HG03135 (cell line): Measurements from ENCODE around the gene PUM1.
"Not testable (repeated sequence)": the region's sequence is repeated elsewhere in the genome, so short reads cannot be mapped to it uniquely, and the experiment has no call there.

Experiments
- ATAC-seq: cut with Tn5 transposase; IDR thresholded peaks from one replicate; pipeline ENCODE4 v1.9.1; 2021; ENCODE audit warnings: mild to moderate bottlenecking, moderate library complexity; ENCODE audit not compliant: unreplicated experiment

The PUM1 gene

GRCh38 chr1:31063631-31064030, 1.9 kb downstream of the PUM1 start:
- no peak for ATAC-seq

DNA sequence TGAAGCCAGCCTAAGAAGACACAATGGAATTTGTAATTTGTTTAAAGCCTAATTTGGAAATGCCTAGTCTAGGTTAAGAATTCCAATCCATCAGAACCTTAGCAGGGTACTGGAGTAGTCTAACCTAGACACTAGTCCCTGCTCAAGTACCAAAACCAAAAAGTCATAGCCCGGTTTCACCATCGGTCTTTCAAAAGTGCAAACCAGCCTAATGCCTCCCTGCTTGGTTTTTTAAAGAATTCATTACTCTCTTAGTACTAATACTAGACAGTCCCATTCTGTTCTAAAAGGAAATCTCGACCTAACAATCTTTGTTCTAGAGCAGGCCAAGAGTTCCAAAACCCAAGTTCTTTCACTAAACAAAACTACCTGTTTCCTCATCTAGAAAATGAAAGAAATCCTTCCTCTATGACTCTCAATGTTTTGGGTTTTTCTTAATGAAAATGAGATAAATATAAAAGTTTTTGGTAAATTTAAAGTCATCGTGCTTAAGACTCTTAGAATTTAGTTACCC, 2.6 kb downstream of the PUM1 start:
- ATAC-seq = no peak

DNA sequence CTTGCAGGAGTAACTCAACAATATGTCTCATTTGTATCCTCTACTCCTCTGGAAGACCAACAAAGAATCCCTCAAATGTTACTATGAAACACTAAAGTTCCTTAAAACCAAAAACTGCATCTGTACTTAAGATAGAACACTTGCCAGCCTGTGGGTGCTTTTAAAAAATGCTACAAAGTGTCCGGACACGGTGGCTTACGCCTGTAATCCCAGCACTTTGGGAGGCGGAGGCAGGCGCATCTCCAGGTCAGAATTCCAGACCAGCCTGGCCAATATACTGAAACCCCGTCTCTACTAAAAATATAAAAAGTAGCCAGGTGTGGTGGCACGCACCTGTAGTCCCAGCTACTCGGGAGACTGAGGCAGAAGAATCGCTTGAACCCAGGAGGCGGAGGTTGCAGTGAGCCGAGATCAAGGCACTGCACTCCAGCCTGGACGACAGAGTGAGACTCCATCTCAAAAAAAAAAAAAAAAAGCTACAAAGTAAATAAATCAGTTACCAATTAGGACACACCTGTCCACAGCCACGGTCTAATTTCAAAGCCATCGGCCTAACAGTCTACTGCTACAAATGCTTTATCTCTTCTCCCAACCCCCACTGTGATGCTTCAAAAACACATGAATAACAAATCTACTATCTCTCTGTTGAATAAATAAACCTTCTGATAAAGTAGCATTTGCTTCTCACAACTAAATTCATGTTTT, 3.2 kb downstream of the PUM1 start:
- not testable (repeated sequence) for ATAC-seq

- no peak for ATAC-seq
These were observed 7.5 kb downstream of the PUM1 start for GRCh38 chr1:31058012-31058411.

DNA sequence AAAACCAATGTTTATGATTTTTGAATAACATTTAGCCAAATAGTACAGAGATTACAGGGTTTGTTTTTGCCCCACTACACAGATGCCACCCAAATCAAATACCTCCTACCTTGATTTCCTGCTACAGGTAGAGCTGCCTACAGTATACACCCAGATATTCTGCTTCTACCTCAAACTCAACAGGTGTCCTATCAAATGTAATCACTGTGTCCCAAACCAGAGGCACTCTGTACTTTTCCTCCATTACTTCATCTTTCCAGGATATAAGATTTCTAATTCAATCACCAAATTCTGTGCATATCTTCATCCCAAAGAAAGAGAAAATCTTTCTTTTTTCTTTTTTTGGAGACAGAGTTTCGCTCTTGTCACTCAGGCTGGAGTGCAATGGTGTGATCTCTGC, 9.6 kb downstream of the PUM1 start:
- no peak for ATAC-seq

GRCh38 chr1:31055501-31055900, 10.0 kb downstream of the PUM1 start:
- ATAC-seq = no peak

- no peak for ATAC-seq
These were observed 10.5 kb downstream of the PUM1 start for GRCh38 chr1:31054958-31055481.

- no peak for ATAC-seq
These were observed 11.2 kb downstream of the PUM1 start for GRCh38 chr1:31054349-31054748.

DNA sequence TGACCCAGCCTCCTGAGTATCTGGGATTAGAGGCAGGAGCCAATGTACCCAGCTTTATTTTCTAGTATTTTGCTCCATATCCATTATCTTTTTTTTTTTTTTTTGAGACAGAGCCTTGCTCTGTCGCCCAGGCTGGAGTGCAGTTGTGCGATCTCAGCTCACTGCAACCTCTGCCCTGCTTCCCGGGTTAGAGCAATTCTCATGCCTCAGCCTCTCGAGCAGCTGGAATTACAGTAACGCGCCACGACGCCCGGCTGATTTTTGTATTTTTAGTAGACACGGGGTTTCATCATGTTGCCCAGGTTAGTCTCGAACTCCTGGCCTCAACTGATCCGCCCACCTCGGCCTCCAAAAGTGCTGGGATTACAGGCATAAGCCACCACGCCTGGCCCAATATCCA, 12.9 kb downstream of the PUM1 start:
- not testable (repeated sequence) for ATAC-seq

GRCh38 chr1:31051611-31052010, 13.9 kb downstream of the PUM1 start:
- no peak for ATAC-seq

DNA sequence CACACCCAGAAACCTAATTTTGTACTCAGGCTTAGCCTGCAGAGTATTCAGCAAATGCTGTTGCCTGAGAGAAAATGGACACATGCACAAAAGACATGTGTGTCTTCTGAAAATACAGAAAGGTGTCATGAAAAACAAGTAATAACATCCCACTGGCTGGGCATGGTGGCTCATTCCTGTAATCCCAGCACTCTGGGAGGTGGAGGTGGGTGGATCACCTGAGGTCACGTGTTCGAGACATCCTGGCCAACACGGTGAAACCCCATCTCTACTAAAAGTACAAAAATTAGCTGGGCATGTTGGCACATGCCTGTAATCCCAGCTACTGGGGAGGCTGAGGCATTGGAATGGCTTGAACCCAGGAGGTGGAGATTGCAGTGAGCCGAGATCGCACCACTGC, 18.0 kb downstream of the PUM1 start:
- not testable (repeated sequence) for ATAC-seq

DNA sequence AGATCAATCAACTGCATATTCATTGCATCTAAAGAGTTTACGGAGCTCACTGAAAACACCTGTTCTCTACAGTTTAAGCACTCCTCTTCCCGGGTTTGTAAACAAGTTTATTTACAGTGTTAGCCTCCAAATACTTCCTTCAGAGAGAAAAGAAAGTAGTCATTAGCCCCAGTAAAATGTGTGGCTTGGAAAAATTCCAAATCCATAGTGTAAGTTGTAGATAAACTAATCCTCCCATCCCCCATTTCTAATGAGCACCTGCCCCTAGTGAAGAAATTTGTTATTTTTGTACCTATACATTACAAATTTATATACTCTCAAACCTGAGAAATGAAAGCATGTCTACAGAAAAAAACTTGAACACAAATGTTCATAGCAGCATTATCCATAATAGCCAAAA, 21.9 kb downstream of the PUM1 start:
- no peak for ATAC-seq

DNA sequence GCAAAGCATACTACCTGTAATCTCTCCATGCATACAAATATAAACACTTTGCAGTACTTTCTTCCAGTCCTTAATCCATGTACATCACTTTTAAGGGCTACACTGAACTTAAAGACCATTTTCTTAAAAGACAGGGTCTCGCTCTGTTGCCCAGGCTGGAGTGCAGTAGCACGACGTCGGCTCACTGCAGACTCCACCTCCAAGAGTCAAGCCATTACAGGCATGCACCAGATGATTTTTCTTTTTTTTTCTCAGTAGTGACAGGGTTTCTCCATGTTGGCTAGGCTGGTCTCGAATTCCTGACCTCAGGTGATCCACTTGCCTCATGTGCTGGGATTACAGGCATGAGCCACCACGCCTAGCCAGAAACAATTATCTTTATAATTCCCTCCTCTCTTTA, 22.9 kb downstream of the PUM1 start:
- no peak for ATAC-seq

- ATAC-seq = no peak
These were observed 24.0 kb downstream of the PUM1 start for GRCh38 chr1:31041529-31041928.

DNA sequence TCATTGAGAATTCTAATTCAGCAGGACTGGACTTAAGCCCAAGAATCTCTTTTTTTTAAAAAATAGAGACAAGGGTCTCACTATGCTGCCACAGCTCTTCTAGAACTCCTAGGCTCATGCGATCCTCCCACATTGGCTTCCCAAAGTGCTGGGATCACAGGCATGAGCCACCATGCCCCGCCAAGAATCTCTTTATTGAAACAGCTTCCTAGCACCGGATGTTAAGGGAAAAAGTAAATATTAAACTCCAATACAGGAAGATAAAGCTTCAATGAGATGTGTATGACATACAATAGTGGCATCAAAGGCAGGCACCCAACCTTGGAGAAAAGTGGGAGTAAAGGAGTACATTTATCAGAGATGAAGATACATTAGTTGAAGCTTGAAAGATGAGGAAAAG, 25.5 kb downstream of the PUM1 start:
- no peak for ATAC-seq

- not testable (repeated sequence) for ATAC-seq
These were observed 26.6 kb downstream of the PUM1 start for GRCh38 chr1:31038935-31039334.

GRCh38 chr1:31038360-31038759, 27.2 kb downstream of the PUM1 start:
- no peak for ATAC-seq

DNA sequence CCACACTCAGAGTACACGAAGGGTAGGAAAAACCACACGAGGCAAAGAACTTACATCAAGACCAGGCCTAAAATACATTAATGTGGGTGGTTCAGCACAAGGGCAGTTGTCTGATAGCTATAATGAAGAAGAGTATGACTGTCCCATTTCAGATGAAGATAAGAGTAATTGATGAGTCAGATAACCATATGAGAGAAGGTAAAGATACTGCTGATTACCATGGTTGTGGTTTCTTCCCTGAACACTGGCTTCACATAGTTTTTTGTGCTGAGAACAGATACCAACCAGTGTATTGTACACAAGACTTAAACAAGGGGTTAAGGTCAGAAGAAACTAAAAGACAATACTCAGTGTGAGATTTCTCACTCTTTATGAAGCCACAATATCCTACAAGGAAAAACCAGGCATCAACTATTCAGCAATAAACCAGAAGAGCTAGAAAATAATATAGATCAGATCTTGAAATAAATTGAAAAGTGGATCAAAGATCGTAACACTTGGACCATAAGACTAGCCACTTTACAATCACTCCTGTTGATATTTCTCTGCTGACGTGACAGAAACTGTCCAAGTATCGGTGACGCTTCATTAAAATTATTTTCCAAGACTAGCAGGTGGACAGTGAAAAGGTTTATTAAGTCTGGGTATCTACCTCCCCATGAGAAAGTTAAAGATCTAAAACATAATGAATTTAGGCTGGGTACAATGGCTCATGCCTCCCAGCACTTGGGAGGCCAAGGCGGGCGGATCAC, 28.6 kb downstream of the PUM1 start:
- no peak for ATAC-seq

DNA sequence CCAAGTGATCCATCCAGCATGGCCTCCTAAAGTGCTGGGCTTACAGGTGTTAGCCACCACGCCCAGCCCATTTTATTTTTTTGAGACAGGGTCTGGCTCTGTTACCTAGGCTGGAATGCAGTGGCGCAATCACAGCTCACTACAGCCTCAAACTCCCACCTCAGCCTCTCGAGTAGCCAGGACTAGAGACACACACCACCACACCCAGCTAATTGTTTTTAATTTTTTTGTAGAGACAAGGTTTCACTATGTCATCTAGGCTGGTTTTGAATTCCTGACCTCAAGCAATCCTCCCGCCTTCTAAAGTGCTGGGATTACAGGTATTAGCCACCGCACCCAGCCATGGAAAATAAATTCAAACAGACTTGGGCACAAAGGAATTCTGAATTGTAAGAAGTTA, 31.9 kb downstream of the PUM1 start:
- ATAC-seq = no peak

DNA sequence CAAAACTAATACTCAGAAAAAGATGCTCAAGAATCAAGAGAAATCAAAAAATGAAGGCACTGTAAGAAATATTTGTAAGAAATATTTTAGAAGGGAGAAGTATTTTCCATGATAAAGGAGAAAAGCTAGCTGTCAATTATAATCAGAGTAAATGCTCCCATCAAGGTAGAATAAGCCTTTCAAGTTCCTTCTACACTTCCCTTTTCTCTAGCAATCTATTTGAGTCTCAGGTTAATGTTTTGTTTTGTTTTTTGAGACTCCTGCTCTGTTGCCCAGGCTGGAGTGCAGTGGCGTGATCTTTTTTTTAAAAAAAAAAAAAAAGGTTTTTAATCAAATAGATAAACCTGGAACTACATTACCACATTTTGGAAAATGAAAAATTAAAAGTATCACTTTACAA, 33.3 kb downstream of the PUM1 start:
- ATAC-seq = no peak

GRCh38 chr1:31031330-31032143, 34.0 kb downstream of the PUM1 start:
- no peak for ATAC-seq
